Measurements from ENCODE around the gene EDN2. TPM values are rescaled to one million over a fixed set of nuclear protein-coding genes. Genes with fewer than 3 reads are reported as not detected.

The EDN2 gene
- total RNA-seq, 4 donors from 2014 or later = not detected

DNA sequence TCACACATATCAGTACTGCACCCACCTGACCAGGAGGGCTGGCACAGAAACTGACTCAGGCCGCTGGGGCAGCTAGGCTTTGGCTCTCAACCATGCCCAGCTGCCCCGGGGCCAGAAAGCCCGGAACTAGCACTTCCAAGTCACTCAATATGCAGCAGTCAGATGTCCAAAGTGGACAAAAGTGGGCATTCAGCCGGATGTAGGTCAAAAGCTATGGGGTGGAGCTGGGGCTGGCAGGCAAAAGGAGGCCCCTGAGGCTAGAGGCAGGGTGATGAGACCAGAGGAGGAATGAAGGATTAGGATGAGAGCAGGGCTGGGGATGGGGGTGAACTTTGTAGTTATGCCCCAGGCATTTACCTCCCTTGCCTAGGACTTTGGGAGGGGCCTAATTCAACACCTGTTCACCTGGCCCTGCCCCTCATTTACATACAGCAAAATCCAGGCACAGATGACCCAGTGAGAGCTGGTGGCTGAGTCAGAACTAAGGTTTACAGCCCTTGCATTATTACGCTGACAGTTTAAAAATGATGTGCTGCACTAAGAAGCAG, 30.7 kb upstream of the EDN2 start:
- no peak for ATAC-seq
- H3K27ac ChIP-seq = no peak overlapping the region
- no peaks in the 10 kb centered on the region for H3K36me3 ChIP-seq
- in situ Hi-C loops (cut with MboI; ENCODE audit: low sequenced_read_pairs in 4 of 4) (no loop called here), intact Hi-C loops (cut with DNase I; ENCODE audit: low total_unique reads) (loop anchor here (5.0 to 10.0 kb wide), 3 partner anchors 147 to 520 kb away; no protein-coding TSS in a partner anchor)
- H3K4me1 ChIP-seq = peaks cover 17 to 24% of the 10 kb centered on the region in 2 donors
- no peaks in the 10 kb centered on the region for H3K27me3 ChIP-seq
- H3K9me3 ChIP-seq = no peaks in the 10 kb centered on the region
- no peak overlapping the region for H3K4me3 ChIP-seq
- TF ChIP-seq POLR2A (IDR thresholded peaks at IDR 0.05) (no peak), CTCF (IDR thresholded peaks at IDR 0.05 in 4 of 5, conservative IDR thresholded peaks at IDR 0.05 in 1 of 5) (no peak)
- DNase-seq = no peak

- Histone ChIP-seq H3K27ac (no peak overlapping the region), H3K9me3 (no peaks in the 10 kb centered on the region), H3K4me3 (no peak overlapping the region), H3K4me1 (peaks cover 17 to 24% of the 10 kb centered on the region in 2 donors), H3K36me3 (no peaks in the 10 kb centered on the region), H3K27me3 (no peaks in the 10 kb centered on the region)
- in situ Hi-C loops (cut with MboI; ENCODE audit: low sequenced_read_pairs in 4 of 4) (no loop called here), intact Hi-C loops (cut with DNase I; ENCODE audit: low total_unique reads) (loop anchor here (10.0 kb wide), 1 partner anchor 520 kb away; no protein-coding TSS in a partner anchor)
- TF ChIP-seq POLR2A (IDR thresholded peaks at IDR 0.05) (no peak), CTCF (IDR thresholded peaks at IDR 0.05 in 4 of 5, conservative IDR thresholded peaks at IDR 0.05 in 1 of 5) (no peak)
- no peak for ATAC-seq
- no peak for DNase-seq
Measured at GRCh38 chr1:41514381-41514780, 29.9 kb upstream of the EDN2 start.

DNA sequence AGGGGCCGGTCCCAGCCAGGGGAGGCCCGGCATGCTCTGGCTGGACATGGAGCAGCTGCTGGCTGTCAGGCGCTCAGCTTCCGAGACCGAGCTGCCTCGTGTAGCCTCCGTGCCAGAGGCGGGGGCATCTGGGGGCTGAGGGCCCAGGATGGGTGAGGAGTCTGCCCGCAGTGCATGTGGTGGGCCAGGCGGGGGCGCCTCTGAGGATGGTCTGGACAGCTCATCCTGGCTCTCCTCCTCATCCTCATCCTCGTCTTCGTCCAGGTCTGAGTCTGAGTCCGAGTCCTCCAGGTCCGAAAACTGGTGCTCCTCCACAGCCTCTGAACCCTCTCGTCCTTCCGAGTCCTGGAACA, 28.9 kb upstream of the EDN2 start:
- ATAC-seq (no peak), DNase-seq (no peak)
- Histone ChIP-seq H3K4me1 (peaks cover 17 to 24% of the 10 kb centered on the region in 2 donors), H3K27ac (no peak overlapping the region), H3K9me3 (no peaks in the 10 kb centered on the region), H3K36me3 (no peaks in the 10 kb centered on the region), H3K4me3 (no peak overlapping the region), H3K27me3 (no peaks in the 10 kb centered on the region)
- intact Hi-C loops (cut with DNase I; ENCODE audit: low total_unique reads) = loop anchor here (10.0 kb wide), 1 partner anchor 521 kb away; no protein-coding TSS in a partner anchor
- in situ Hi-C loops (cut with MboI; ENCODE audit: low sequenced_read_pairs in 4 of 4) = no loop called here
- TF ChIP-seq CTCF (IDR thresholded peaks at IDR 0.05 in 4 of 5, conservative IDR thresholded peaks at IDR 0.05 in 1 of 5) (peak in 2 of 5 experiments; percentile 26 to 37), POLR2A (IDR thresholded peaks at IDR 0.05) (no peak)

DNA sequence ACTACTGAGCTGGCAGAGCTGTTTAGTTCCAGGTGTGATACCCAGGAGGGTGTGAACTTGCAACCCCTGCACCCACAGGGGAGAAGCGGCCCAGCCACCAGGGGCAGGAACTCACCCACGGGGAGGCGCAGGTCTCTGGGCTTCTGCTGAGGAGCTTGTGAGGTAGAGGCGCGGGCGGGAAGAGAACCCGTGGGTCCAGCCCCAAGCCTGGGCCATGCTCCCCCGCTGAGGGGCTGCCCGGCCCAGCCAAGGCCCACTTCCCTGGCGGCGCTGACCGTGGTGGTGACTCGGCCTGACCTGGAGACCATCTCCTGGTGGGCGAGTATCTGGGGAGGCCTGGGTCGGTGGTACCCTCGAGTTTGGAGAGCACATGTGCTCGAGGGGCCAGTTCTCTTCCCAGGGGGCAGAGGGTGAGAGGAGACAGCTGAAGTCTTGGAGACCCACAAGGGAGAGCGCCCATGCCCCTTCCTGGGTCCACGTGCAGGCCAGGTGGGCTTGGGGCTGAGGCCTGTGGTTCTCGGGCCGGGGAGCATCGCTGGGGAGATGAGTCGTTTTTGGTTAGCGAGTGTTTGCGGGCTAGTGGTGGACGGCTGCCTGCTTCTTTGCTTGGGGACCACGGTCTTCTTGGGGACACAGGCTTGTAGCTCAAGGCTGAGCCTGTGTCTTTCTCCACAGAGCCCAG, 28.4 kb upstream of the EDN2 start:
- Histone ChIP-seq H3K9me3 (no peaks in the 10 kb centered on the region), H3K27me3 (no peaks in the 10 kb centered on the region), H3K36me3 (no peaks in the 10 kb centered on the region), H3K27ac (no peak overlapping the region), H3K4me3 (no peak overlapping the region), H3K4me1 (peaks cover 17 to 24% of the 10 kb centered on the region in 2 donors)
- intact Hi-C loops (cut with DNase I; ENCODE audit: low total_unique reads) = loop anchor here (10.0 kb wide), 1 partner anchor 522 kb away; no protein-coding TSS in a partner anchor
- in situ Hi-C loops (cut with MboI; ENCODE audit: low sequenced_read_pairs in 4 of 4) = no loop called here
- no peak for DNase-seq
- TF ChIP-seq POLR2A (IDR thresholded peaks at IDR 0.05) (no peak), CTCF (IDR thresholded peaks at IDR 0.05 in 4 of 5, conservative IDR thresholded peaks at IDR 0.05 in 1 of 5) (no peak)
- ATAC-seq = no peak
